Nucleus accumbens (tissue), 56 donors: Measurements from ENCODE around the gene ZNF618.

Experiments used
- DNase-seq, 56 donors: peaks; one replicate each; lab custom pipeline; 2025; lab: John Stamatoyannopoulos, UW

The ZNF618 gene

DNA sequence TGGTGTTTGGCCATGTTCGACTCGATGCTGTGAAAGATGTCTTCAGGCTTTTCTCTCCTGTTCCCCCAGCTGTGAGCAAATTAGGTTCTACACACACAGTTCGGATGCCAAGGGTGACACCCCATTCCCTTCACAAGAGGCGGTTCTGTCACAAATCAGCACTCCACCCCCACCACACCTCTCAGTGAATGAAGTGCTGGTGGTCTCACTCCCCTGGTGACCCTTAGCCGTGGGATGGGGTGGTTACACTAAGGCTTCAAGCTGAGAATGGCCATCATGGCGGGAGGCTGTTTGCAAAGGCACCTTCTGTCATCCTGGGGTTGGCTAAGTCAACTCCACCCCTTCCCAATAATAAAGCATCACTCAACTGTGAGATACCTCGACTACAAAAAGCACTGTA lies 175.6 kb downstream of the ZNF618 start:
- no peak for DNase-seq

DNA sequence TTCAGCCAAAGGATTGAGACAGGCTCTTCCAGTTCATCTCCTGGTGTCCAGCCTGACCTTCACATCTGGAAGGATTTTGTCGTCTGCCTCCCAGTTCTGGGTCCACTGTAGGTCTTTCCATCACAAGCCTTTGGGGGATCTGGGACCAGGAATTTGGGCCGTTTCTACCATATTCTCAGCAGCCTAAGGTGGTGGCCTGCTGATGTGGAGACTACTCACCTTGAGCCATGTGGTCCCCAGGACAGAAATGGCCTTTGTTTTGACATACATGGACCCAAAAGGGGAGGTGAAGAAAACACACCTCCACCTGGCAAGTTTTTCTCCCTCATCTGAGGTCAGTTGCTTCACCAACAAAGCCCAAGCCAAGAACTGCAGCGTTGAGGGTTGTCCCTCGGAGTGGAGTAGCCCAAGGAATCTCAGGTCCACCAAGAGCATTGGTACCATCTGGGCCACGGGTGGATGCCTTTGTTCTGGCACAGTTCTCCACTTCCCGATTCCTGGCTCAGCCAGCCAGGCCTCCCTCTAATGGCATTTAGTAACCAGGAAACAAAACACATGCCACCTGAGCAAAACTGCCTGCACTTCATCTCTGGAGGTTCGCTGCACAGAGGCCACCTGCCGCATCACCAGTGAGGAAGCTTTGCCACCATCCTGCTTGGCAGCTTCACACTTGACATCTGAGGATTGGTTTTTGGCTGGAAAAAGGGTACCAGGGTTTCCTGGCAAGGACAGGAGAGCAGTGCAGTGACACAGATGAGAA lies 177.3 kb downstream of the ZNF618 start:
- no peak for DNase-seq

DNA sequence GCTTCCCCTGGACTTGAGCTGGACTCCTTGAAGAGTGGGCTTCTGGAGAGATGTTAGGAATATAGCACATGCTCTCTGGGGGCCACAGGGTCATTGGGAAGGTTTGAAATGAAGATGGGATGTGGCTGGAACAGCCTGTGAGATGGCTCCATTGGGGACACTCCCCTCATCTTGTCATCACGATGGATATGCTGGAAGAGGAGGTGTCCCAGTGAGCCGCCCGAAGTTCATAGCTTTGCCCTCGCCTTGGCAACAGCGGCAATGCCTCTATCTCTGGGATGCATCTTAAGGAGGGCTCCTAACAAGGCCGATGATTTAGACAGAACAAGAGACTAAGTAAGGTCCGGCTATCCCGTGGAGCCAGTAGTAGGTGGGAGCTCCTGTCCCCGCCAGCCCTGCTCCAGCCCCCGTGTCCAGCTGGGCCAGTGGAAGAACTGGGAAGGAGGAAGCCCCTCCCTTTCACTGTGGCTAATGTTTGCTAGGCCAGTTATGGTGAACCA lies 178.1 kb downstream of the ZNF618 start:
- DNase-seq: no peak

DNA sequence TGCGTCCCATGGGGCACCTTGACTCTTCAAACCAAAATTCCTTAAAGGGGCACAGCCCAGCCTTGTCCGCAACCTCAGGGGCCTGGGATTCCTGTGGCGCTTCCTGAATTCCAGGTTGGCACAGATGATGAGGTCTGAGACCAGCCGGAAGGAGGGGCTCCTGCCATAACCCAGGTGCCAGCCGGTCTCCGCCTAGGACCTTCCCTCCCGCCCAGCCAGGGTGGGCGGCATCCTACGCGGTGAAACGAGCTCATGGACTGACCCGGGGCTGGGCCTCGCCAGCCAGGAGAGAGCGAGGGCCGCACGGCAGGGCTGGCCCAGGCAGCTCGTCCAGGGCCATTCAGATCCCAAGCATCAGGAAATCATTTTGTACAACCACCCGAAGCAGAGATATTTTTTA lies 179.0 kb downstream of the ZNF618 start:
- DNase-seq: no peak

DNA sequence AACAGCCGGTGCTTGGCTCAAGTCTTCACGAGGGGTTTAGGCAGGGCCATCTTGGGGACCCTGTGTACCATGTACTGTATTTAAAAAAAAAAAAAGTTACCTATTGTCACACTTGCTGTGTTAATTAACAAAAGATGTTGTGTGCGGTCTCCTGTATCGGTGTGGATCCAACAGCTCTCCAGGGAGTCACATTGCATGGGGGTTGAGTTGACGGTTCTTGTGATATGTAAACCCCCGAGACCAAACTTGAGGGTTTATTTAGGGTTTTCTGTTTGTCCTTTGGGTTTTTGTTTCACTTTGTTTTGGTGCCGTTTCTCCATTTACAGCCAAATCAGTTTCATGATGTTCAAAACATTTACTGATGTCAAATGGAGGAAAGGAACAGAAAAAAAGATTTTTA lies 179.8 kb downstream of the ZNF618 start:
- DNase-seq: no peak

DNA sequence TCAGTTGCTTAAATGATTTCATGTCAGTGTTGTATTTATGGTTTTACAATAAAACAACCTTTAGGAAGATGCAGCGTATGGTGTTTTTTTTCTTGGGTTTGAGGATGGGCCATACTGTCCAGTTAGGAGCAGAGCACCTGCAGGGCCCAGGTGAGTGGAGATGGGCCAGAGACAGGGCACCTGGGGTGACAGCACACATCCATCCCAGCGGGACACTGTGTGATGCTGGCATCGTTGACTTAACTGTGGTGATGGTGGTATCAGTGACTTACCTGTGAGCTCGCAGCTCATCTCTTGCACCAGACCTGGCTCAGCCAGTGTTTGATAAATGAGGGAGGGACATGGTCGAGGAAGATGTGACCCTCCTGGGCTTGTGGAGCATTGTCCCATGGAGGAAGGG lies 180.4 kb downstream of the ZNF618 start:
- no peak for DNase-seq

DNA sequence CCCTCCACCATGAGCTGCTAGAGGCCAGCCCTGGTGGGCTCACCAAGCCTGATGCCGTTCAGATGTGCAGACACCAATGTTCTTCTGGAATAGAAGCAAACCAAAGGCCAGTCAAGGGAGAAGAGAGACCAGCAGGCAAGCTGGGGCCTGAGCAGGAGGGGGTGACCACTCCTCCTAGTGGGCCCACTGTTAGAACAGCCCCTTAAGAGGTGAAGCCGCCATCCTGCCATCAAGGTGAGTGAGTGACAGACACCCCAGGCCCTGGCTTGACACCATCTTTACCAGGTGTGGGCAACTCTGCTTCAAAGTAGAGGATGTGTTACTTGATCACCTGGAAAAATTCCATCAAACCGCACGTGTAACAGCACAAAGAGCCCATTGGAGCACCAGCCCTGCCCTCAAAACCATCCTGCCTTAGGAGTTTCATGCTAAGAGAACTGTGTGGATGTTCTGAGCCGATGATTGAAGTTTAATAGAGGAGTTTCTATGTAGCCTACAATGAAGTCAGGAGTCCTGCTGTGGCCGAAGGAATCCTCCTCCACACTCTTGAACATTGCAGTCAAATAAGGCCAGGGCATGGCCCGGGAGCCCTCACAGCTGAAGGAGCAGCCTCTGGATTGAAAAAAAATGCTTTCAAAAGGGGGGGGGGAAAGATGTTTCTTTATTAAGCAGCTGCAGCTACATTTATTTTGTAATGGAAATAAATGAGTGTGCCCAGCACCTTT lies 181.2 kb downstream of the ZNF618 start:
- DNase-seq: no peak

DNA sequence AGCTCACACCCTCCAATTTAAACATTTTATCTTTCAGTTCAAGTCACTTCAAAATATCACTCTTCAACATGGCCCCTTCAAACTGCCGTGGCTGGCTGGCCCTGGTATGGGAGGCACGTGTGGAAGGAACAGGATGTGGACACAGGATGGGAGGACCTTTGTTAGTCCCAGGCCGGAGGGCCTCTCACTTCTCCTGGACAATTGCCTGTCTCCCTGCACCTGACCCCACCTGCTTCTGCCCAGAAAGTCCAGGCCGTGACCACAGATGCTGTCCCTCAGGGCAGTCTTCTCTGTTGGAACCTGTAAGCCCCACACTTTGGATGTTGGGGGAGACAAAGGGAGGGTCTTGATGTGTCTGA lies 182.6 kb downstream of the ZNF618 start:
- DNase-seq: no peak

DNA sequence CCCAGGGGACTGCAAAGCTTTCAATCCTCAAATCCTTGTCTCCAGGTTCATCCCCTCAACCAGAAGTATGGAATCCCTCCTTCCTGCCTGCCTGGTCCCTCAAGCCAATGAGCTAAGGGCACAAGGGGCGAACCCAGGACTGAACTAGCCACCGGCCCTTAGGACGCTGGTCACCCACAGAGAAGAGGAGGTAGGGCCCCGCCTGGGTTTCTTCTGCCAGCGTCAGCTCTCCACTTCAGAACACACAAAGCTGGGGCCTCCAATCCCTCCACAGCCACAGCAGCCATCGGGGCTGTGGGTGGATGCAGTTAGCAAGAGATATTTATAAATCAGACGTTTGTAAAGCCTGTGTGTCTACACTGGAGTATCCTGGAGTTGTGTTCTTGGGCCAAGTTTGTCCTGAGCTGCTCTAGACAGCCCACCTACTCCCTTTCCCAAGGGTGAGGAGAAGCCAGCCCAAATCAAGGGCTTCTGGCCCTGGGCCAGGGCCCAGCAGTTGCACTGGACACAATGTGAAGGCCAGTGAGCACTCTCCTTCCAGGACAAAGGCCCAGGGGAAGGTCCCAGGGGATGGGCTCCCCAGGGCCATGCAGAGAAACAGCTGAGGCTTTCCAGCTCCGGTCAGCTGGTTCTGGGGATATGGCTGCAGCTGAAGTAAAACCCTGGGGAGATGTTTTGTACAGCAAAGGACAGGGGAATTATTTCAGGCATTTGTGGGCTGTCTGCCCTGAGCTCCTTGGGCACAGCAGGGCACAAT lies 183.1 kb downstream of the ZNF618 start:
- DNase-seq: no peak

DNA sequence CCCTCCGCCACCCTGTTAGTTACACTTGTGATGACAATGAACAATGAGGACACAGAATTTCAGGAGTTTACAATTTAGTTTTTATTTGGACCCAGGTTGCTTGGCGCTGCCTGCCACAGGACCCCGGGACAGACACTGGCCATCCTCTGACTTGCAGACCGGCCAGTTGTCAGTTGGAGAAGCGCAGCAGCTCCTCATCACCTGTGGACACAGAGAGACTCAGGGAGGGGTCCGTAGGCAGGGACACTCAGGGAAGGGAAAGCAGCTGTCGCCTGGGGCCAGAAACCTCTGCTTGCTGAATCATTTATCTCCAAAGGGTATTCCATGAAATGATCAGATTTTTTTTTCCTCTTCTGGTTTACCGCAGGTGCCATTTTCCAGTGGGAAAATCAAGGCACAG lies 184.0 kb downstream of the ZNF618 start:
- no peak for DNase-seq

DNA sequence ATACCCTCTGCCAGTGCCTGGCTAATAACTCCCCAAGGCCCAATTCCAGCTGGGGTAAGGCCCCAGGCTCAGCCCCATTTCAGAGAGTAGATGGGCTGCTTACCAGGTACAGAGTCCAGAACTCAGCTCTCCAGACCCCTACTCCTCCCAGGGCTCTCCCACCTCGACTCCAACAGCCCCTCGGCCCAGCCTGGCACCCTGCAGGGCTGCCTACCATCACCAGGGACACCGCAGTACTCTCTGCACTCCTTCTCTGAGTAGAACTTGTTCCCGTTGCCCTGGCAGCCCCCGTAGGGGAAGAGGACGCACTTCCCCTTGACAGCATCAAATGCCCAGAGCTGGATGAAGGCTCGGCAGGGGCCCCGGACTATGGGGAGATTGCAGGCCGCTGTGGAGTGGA lies 184.6 kb downstream of the ZNF618 start:
- DNase-seq: no peak

DNA sequence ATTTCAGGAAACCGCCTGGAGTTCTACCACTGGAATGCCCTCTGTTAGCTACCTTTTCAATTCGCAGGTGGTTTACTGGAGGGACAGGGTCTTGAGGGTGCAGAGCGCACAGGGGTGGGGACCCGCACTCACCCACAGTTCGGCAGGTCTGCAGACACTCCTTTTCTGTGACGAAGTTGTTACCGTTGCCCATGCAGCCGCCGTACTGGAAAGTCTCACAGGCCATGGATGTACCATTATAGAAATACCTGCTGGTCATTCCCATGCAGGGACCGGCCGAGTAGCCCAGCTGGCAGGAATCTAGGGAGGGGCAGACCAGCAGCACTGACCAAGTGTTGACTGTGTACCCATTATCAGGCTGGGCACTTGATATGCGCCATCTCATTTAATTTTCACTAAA lies 185.2 kb downstream of the ZNF618 start:
- DNase-seq: no peak

DNA sequence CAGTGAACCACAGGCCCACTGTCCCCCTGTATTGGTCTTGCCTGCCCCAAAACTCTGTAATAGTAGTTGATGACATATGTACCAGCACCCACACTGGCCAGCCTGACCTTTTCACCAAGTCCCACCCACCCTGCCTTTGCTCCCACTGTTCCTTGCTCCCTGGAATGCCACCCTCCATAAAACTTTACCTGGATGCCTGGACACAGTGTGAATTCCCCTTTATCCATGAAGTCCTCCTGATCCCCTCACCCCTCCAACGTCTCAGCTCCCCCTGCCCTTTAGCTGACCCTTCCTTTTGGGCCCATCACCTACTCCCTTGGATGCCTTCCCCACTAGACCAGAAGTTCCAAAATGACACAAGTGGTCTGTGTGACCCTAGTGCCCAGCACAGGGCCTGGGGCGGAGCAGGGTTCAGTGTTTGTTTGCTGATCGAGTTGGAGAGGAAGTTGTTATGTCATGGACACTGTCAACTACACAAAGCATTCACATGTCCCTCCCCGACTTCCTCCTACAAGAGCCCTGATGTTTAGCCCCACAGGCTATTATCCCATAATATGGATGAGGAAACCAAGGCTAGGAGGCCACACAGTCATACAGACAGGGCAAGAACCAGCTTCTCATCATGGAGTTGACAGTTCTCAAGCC lies 185.8 kb downstream of the ZNF618 start:
- DNase-seq: no peak

DNA sequence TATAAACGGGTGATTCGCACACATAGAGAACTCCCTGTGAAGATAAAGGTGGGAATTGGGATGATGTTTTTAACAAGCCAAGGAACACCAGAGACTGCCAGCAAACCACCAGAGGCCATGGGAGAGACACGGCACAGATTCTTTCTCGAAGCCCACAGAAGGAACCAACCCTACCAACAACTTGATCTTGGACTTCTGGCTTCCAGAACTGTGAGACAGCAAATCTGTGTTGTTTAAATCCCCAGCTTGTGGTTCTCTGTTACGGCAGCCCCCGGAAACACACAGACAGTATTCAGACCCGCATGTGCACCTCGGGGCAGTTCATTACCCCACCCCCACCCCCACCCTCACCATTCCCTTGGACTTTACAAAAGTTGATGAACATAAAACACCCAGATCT lies 189.2 kb downstream of the ZNF618 start:
- DNase-seq: no peak

DNA sequence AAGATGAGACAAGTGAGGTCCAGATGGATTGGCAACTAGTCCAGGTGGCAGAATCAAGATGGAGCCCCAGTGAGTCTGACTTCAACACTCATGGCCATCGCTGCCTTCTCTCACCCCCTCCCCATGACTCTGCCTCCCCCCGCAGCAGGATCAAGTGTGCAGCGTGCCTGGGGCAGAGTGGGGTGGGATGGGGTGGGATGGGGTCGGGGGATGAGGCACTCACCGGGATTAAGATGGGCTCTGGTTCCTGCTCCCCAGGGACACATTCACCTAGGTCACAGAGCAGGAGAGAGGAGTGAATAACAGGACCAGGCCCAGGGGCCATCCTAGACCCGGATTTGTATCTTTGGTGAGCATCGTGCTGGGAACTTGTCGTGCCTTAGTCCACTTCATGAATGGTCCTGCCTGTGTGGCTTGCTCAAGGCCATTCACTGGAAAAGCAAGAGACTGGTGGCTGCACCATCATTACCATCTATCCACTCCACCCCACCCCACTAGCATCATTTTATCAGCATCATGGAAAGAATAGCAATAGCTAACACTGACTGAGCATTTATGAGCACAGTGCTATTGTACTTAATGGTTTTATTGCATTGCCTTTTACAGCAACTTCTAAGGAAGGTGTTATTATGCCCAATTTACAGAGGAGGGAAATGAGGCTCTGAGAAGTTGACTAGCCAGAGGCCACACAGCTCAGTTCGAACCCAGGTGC lies 193.5 kb downstream of the ZNF618 start:
- no peak for DNase-seq

DNA sequence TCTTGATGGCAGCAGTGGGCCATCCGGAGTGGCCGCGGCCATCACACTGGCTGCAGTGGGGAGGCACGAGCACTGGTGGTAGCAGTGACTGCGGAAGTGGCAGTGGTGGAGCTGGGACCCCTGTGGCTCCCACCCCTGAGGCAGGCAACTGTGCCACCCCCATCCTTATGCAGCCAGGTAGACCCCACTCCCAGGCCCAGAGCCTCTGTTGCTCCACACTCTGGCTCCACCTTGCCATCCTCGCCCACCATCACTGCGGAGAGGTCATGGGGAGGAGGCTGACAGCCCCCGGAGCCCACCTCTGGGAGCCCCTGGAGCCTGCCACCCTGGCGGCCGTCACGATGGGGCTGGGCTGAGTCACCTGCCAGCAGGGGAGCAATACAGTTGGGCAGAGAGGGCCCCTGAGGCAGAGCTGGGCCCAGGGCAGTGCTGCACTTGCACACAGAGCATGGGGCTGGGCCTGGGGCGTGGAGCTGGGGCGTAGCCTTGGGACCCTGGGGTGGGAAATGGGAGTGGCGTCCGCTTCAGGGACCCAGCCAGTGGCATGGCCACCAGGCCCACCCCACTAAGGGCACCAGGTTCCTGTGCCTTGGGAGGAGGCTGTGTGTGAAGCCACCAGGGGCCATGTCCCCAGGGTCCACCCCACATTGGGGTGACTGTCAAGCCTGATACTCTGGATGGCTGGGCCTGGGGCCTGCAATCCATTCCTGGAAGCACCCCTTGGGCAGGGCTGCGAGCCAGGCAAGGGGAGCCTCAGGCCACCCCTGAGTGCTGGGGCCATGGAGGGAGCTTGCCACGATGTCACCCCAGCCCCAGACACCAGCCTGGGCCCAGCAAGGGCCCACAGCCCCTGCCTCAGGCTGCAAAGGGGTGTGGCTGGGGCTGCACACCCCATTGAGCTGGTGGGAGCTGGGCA lies 194.3 kb downstream of the ZNF618 start:
- no peak for DNase-seq

DNA sequence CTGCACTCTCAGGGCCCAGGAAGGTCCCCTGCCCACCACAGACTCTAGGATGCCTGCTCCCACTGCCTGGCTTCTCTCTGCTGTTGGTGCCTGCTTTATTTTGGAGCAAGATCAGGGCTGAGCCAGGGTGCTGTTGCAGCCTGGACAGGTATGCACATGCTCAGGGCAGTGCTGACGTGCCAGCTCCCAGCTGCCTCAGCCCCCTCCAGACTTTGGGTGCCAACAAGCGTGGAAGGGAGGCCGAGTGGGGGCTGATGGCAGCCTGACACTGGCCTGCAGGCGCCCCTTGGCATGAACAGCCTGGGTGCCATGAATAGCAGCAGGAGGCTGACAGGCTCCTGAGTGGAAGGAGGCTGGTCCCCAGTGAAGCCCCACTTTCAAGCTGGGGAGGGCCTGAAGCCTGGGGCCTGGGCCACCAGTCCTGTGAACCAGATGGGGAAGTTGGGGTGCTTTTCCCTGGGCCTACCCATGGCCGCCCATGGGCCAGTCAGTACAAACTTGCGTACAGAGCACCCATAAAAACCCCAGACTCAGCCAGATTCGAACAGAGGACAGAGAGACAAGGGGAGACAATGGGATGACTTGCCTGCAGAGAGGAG lies 195.2 kb downstream of the ZNF618 start:
- no peak for DNase-seq

DNA sequence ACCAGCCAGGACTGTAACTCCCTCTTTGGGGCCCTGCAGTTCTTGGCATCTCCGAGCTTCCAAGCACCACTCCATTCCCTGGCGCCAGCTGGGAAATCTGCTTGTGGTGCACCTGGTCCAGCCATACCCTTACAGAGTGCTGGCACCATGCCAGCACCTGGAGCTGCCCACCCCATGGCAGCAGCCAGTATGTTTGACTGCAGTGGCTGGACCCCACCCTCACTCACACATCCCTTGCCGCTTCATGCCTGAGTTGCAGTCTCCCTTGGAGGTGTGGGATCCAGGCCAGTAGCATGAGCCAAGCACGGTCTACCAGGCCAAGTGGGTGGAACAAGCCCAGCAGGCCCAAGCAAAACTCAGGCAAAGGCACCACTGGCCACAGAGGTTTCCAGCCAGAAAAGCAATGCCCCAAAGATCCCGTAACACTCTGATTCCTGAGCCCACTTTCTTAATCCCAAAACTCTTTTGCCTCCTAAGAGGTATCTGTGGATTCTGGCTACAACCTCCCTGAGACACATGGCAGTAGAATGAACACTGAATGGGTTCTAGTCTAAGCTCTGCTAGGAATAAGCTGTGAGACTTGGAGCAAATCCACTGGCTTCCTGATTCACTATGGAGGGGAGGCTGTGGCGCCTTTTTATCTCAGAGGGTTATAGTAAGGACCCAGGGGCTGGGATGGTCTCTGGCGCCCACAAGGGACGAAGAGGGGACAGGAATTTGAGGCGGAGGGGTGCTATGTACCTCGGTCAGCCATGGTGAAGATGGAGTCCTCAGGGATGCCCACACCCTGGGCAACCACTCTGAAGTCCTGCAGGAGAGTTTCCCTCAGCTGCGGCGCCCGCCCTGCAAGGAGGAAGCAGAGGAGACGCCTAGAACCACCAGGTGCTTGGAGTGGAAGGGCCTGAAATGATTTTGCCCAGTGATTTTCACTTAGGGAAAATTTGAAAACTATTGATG lies 196.4 kb downstream of the ZNF618 start:
- DNase-seq: peak in 31 of 56 donors; percentile 2 to 63 (median 19)
